ENCODE results near the gene ZNF326.

Gene ZNF326, protein sequence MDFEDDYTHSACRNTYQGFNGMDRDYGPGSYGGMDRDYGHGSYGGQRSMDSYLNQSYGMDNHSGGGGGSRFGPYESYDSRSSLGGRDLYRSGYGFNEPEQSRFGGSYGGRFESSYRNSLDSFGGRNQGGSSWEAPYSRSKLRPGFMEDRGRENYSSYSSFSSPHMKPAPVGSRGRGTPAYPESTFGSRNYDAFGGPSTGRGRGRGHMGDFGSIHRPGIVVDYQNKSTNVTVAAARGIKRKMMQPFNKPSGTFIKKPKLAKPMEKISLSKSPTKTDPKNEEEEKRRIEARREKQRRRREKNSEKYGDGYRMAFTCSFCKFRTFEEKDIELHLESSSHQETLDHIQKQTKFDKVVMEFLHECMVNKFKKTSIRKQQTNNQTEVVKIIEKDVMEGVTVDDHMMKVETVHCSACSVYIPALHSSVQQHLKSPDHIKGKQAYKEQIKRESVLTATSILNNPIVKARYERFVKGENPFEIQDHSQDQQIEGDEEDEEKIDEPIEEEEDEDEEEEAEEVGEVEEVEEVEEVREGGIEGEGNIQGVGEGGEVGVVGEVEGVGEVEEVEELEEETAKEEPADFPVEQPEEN

DNA sequence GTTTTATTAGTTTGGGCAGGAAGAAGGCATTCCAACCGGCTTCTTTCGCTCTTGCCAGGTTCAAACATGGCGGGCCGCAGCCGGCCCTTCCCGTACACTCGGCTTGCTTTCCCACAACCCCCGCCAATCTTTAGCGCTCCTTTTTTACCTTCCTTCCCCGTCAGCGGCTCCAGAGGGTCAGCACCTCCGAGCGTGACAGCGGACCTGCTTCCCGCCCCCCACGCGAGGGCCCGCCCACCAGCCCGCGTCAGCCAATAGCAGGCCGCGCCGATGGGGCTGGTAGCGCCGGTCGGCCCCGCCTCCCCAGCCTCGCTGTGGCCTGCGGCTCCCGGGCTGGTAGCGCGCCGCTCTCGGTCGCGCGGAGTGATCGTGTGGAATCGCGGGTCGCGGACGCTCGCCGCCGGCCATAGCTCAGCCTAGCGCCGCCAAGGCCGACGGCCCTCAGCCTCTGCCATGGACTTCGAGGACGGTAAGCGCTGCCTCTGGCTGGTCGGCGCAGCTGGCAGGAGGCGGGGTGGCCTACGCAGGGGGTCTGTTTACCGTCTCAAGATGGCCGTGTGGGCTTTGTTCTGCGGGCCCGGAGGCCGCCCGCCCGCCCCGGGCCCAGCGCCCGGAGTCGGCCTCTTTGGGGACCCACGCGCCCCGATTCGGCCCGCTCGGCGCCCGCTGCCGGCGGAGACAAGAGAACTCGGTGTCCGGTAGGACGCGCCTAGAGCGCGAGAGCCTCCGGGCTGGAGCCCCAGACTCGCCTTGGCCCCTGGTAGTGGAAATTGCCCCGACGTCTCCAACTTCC is at the start of gene ZNF326:
Gene ZNF326, plus strand, starts transcription at position 306 of the 793 bp plus-strand sequence. Its CDS starts 148 bp downstream, at position 454.
- peak; percentile 87 for DNase-seq (ENCODE audit: low read depth)

DNA sequence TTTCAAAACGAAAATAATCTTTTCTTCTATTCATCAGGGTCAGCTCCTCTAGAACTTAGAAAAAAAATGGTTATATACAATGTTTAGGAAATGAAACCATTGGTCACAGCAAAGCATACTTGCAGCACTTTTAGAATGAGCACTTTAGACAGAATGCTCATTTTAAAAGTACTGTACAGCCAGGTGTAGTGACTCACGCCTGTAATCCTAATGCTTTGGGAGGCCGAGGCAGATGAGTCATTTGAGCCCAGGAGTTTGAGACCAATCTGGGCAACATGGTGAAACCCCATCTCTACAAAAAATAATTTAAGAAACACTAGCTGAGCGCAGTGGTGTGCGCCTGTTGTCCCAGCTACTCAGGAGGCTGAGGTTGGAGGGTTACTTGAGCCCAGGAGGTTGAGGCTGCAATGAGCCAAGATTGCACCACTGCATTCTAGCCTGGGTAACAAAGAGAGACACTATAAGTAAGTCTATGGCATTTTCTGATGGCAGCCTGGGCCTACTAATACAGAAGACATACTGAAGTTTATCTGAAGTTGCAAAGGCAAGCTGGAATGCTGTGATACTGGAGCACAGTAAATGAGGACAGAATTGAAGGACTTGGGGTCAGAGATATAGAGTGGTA is 48.9 kb upstream of the ZNF326 start:
- no peak for DNase-seq (ENCODE audit: low read depth)

DNA sequence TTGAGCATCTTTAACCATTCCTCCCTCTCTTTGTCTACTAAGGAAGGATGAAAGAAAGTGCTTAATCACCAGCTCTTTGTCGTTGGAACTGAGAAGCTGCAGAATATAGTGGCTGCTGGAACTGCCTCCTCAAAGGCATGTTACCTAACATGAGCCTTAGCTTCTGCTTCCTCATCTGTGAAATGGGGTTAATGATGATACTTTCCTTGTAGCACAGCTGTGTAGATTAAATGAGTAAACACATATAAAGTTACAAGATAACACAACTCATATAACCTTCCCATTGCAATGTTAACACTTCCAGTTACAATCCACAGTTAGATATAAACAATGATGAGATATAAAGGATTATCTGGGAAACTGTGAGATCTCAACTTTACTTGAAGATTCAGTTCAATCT is 48.4 kb upstream of the ZNF326 start:
- no peak for DNase-seq (ENCODE audit: low read depth)

DNA sequence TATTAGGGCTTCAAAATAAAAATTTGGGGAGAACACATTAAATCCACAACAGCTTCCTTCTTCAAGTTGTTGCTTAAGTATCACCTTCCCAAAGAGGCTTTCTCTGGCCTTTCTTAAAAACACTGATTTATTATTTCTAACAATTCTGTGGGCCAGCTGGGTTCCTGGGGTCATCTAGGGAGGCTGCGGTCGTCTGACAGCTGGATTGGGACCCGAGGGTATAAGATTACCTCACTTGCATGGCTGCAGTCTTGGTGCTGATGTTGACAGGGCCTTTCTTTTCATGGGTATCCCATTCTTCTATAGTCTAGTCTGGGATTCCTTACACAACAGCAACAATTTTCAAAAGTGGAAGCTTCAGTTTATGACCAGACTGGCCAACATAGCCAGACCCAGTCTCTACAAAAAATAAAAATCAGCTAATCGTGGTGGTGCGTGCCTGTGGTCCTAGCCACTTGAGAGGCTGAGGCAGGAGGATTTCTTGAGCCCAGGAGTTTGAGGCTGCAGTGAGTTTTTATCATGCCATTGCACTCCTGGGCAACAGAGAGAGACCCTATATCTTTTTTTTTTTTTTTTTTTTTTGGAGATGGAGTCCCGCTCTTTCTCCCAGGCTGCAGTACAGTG is 46.1 kb upstream of the ZNF326 start:
- no peak for DNase-seq (ENCODE audit: low read depth)

GRCh38 chr1:89949991-89950624 is 44.8 kb upstream of the ZNF326 start:
- no peak for DNase-seq (ENCODE audit: low read depth)

- no peak for DNase-seq (ENCODE audit: low read depth)
Observed at GRCh38 chr1:89950703-89951102, 44.2 kb upstream of the ZNF326 start.

- no peak for DNase-seq (ENCODE audit: low read depth)
Observed at GRCh38 chr1:89951766-89952604, 42.9 kb upstream of the ZNF326 start.

- DNase-seq (ENCODE audit: low read depth), result no peak
Observed at GRCh38 chr1:89952605-89953130, 42.2 kb upstream of the ZNF326 start.

DNA sequence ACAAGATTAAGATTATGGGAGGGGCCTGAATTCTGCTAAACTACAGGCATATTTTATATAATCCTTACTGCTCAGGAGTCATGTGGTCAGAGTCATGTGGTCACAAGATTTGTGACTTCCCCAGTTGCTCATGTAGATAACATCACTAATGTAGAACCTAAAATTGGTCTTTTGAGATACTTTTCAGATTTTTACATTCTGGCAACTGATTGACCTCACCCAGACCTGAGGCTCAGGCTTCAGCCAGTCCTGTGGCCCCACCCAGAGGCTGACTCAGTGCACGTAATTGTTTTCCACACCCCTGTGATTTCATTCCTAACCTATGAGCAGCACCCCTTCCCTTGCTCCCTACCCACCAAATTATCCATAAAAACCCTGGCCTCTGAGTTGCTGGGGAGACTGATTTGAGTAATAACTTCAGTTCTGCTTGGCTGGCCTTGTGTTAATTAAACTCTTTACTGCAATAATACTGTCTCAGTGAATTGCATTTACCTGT is 41.7 kb upstream of the ZNF326 start:
- no peak for DNase-seq (ENCODE audit: low read depth)

GRCh38 chr1:89953929-89954328 is 41.0 kb upstream of the ZNF326 start:
- no peak for DNase-seq (ENCODE audit: low read depth)

- no peak for DNase-seq (ENCODE audit: low read depth)
Observed at GRCh38 chr1:89954401-89954800, 40.5 kb upstream of the ZNF326 start.

DNA sequence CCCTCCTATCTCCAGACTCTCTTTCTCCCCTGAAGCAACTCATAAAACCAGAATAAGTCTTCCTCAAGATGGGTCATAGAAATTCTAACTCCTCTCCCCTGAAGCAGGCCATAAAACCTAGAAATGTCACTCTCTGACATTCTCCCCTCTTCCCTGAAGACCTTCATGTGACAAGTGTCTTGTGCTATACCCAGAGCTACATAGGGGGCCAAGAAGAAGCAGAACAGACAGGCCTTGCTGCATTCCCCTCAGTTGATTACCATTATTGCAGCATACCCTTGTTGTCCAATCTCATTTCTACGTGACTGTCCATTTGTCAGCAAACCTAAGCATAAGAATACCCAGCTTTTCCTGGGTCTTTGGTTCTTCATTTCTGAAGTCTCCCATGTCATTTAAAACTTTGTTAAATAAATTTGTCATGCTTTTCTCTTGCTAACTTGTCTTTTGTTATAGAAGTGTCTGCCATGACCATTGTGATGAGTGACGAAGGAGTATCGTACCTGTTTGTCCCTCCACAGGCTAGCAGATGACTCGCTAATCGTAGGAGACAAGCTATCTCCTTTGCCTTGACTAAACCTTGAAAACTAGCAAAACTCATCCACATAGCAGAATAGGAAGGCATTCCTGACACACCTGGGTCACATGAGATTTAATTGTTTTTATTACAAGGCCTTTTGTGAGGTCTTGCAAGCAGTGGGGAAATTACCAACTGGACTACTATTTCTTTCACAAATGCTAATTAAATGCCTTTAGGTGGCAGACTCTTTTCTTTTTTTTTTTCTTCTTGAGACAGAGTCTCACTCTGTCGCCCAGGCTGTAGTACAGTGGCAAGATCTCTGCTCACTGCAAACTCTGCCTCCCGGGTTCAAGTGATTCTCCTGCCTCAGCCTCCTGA is 39.4 kb upstream of the ZNF326 start:
- DNase-seq (ENCODE audit: low read depth), result no peak

GRCh38 chr1:89957107-89957506 is 37.8 kb upstream of the ZNF326 start:
- no peak for DNase-seq (ENCODE audit: low read depth)

- DNase-seq (ENCODE audit: low read depth), result no peak
Observed at GRCh38 chr1:89958851-89959654, 35.9 kb upstream of the ZNF326 start.

GRCh38 chr1:89959719-89960118 is 35.2 kb upstream of the ZNF326 start:
- DNase-seq (ENCODE audit: low read depth), result no peak

DNA sequence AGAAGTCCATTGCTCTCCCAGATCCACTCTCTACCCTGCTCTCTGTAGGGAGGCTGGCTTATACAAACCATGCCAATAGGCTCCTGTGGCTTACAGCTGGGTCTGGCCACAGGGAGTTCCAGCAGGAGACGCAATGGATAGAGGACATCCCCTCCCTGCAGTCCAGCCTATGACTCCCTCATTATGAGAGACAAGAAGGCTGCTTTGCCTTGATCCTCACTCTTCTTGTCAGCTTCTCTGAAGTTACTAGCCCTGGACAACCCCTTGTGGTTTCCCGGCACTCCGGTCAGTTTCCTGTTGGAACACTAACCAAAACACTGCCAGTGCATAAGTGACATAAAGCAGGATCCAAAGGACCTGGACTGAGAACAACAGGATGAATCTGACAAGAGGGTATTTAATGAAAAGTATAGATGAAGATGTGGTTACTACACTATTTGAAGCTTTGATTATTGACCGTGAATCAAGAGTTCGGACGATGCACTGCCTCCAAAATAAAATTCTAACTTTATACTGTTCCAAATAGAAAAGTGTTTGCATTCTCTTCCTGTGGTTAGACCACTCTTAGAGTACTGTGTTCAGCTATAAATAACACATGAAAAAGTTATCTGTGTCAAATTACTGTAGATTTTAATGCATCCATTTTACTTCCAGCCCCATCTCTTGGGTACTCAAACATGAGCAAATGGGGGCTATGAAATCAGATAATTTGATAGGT is 32.7 kb upstream of the ZNF326 start:
- no peak for DNase-seq (ENCODE audit: low read depth)

- DNase-seq (ENCODE audit: low read depth), result no peak
Observed at GRCh38 chr1:89962742-89963075, 32.2 kb upstream of the ZNF326 start.
